ENCODE results near the gene PHACTR4. TPM values are rescaled to one million over a fixed set of nuclear protein-coding genes. Genes with fewer than 3 reads are reported as not detected.
A peak's percentile ranks its signal among the peaks of the same experiment; 100 is the strongest.

The PHACTR4 gene
- total and polyA plus RNA-seq, 2 of the 13 experiments (the other 11 are each of a cell fraction or from before 2014, with no cell fraction given), result 13.9 to 17.1 TPM

DNA sequence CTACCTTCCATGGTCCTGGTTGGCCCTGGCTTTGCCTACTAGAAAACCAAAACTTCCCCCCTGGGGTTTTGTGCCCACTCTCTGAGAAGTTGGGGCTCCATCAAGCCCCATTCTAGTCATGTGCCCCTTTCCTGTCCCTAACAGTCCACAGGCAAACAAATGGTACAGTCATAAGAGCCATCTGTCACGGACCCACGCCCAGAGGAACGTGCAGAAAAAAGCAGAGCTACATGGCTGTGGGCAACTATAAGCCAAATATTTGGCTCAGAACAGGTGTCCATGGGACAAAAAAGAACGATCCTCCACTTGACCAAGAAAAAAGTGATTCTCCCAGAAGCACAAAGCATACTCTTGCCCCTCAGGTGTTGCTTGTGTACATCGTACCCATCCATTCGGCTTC is 168.7 kb downstream of the PHACTR4 start:
- H3K9me3 ChIP-seq (ENCODE audit: low read length), result no peaks in the 10 kb centered on the region
- H3K4me1 ChIP-seq (ENCODE audit: insufficient read depth, low read length), result peaks cover 10% of the 10 kb centered on the region; the same call in 1 of the 2 replicates
- TF ChIP-seq ZNF569 (CRISPR knock-in tag; IDR thresholded peaks at IDR 0.05; ENCODE audit: borderline replicate concordance) (no peak), RBM22 (optimal IDR thresholded peaks at IDR 0.05; ENCODE audit: low read length) (peak; percentile 35)
- no peaks in the 10 kb centered on the region for H4K20me1 ChIP-seq (ENCODE audit: insufficient read depth, low read length)
- no peak for ATAC-seq
- H3K4me3 ChIP-seq (replicated peaks in 1 of 3; ENCODE audit: insufficient read depth in 1 of 3, low read depth in 2 of 3, low read length in 3 of 3), result no peak overlapping the region
- CTCF ChIA-PET (ENCODE audit: low intra/inter-chr PET ratio, low total read pairs), result no interaction called here
- DNase-seq (ENCODE audit: low spot score), result no peak
- H2AFZ ChIP-seq (ENCODE audit: low read length), result no peak overlapping the region
- TSS peak; percentile 74 for BruUV-seq (replicated peaks)
- no peaks in the 10 kb centered on the region for H3K79me2 ChIP-seq (ENCODE audit: insufficient read depth, low read length)
- 97% methylated on average over 6 of the region's 6 CpGs for WGBS (ENCODE audit: low lambda C conversion rate)
- H3K36me3 ChIP-seq (replicated peaks in 1 of 2; ENCODE audit: control insufficient read depth in 1 of 2, insufficient read depth in 2 of 2, low read length in 2 of 2), result peaks cover 27 to 43% of the 10 kb centered on the region in 2 experiments
- no peak for FAIRE-seq
- H3K27ac ChIP-seq (ENCODE audit: extremely low read length, insufficient read depth, low read length), result no peak overlapping the region
- no peak overlapping the region for H3K4me2 ChIP-seq (ENCODE audit: low read depth, low read length)
- intact Hi-C loops (cut with micrococcal nuclease; ENCODE audit: unreplicated experiment) (no loop called here), in situ Hi-C loops (cut with HindIII; ENCODE audit: extremely low pct_ligation_motif_present, low pct_unique_long_range_greater_than_20kb) (no loop called here)
- POLR2A ChIA-PET, result no interaction called here
- H3K9ac ChIP-seq (ENCODE audit: insufficient read depth, low read depth, low read length), result no peak overlapping the region
- no peaks in the 10 kb centered on the region for H3K27me3 ChIP-seq (ENCODE audit: control insufficient read depth in 1 of 2, insufficient read depth in 2 of 2, low read length in 2 of 2)

GRCh38 chr1:28540651-28541050 is 171.1 kb downstream of the PHACTR4 start:
- Histone ChIP-seq H2AFZ (ENCODE audit: low read length) (no peak overlapping the region), H3K27ac (ENCODE audit: extremely low read length, insufficient read depth, low read length) (no peak overlapping the region)
- CTCF ChIA-PET (ENCODE audit: low intra/inter-chr PET ratio, low total read pairs), result no interaction called here

More at GRCh38 chr1:28540651-28541050, 171.1 kb downstream of the PHACTR4 start:
- DNase-seq (ENCODE audit: low spot score) (no peak), FAIRE-seq (peak; percentile 4), ATAC-seq (no peak)
- POLR2A ChIA-PET, result interaction anchor here (1.3 kb wide), 1 partner anchor 10 kb away, joined by 3 read pairs; no protein-coding TSS in a partner anchor
- peaks cover 17% of the 10 kb centered on the region; the same call in 1 of the 2 replicates for H3K4me1 ChIP-seq (ENCODE audit: insufficient read depth, low read length)
- H3K36me3 ChIP-seq (replicated peaks in 1 of 2; ENCODE audit: control insufficient read depth in 1 of 2, insufficient read depth in 2 of 2, low read length in 2 of 2), result peaks cover 18 to 30% of the 10 kb centered on the region in 2 experiments
- H3K79me2 ChIP-seq (ENCODE audit: insufficient read depth, low read length), result no peaks in the 10 kb centered on the region
- intact Hi-C loops (cut with micrococcal nuclease; ENCODE audit: unreplicated experiment) (no loop called here), in situ Hi-C loops (cut with HindIII; ENCODE audit: extremely low pct_ligation_motif_present, low pct_unique_long_range_greater_than_20kb) (no loop called here)
- no peak overlapping the region for H3K4me2 ChIP-seq (ENCODE audit: low read depth, low read length)
- no peaks in the 10 kb centered on the region for H3K9me3 ChIP-seq (ENCODE audit: low read length)
- 90% methylated on average over 7 of the region's 7 CpGs for WGBS (ENCODE audit: low lambda C conversion rate)
- BruUV-seq (replicated peaks), result no TSS peak
- H3K4me3 ChIP-seq (replicated peaks in 1 of 3; ENCODE audit: insufficient read depth in 1 of 3, low read depth in 2 of 3, low read length in 3 of 3), result no peak overlapping the region
- no peaks in the 10 kb centered on the region for H4K20me1 ChIP-seq (ENCODE audit: insufficient read depth, low read length)
- H3K9ac ChIP-seq (ENCODE audit: insufficient read depth, low read depth, low read length), result no peak overlapping the region
- TF ChIP-seq ZNF766 (CRISPR knock-in tag; IDR thresholded peaks at IDR 0.05; ENCODE audit: borderline replicate concordance), result no peak
- no peak for TF ChIP-seq MNT (IDR thresholded peaks at IDR 0.05)
- TF ChIP-seq, protein P1, sequence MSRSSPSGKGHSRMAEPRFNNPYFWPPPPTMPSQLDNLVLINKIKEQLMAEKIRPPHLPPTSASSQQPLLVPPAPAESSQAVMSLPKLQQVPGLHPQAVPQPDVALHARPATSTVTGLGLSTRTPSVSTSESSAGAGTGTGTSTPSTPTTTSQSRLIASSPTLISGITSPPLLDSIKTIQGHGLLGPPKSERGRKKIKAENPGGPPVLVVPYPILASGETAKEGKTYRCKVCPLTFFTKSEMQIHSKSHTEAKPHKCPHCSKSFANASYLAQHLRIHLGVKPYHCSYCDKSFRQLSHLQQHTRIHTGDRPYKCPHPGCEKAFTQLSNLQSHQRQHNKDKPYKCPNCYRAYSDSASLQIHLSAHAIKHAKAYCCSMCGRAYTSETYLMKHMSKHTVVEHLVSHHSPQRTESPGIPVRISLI (CRISPR knock-in tag; IDR thresholded peaks at IDR 0.05; ENCODE audit: borderline replicate concordance), result peak; percentile 80
- no peak for TF ChIP-seq ZSCAN29 (CRISPR knock-in tag; conservative IDR thresholded peaks at IDR 0.05)
- peak; percentile 43 for TF ChIP-seq CTCF (CRISPR knock-in tag; IDR thresholded peaks at IDR 0.05)
- H3K27me3 ChIP-seq (ENCODE audit: control insufficient read depth in 1 of 2, insufficient read depth in 2 of 2, low read length in 2 of 2), result no peaks in the 10 kb centered on the region
